Fibroblast of peridontal ligament (primary cell): ENCODE data around the gene SKIC2.
"Not testable (repeated sequence)": the region's sequence is repeated elsewhere in the genome, so short reads cannot be mapped to it uniquely, and the experiment has no call there.

Source experiments
- DNase-seq: peaks from one replicate; pipeline ENCODE4 v3.0.0-alpha.2; 2010; ENCODE audit errors: extremely low read depth

The SKIC2 gene

DNA sequence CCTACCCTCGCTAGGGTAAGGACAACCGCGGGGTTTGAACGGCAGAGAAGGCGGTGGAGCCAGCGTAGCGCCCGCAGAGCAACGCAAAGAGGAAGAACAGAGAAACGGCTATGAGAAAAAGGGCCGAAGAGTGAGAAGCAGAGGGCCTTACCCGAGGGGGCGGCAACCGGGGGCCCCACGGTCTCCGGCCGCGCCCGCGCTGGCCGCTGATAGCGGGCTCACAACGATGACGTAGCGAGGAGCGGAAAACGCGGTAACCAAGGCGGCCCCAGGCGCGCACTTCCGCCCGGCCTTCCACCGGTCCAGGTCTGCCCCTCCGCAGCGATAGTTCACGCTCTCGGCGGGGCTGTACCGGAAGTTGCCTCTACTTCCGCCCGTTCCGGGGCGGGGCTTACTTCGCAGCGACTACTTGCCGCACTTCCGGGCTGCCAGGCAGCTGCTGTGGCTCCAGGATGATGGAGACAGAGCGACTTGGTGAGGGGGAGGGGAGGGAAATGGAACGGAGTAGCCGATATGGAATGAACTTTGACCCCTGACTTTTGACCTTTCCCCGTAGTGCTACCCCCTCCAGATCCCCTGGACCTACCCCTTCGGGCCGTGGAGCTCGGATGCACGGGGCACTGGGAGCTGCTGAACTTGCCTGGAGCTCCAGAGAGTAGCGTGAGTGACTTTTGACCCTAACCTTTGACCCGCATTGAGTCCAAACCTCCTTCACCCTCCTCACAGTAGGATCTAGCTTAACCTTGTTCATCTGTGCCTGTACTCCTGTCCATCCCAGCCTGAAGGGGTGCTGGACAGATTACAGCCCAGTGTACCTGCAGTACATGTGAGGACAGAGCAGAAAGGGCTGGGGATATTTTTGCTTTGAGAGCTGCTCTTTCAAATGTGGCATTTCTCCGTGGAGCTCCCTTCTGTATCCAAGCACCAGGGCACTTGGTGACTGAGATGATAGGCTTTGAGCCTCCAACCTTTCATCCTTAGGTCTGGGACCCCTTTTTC, at the start of gene SKIC2, which contains the start of gene NELFE:
Gene SKIC2 (plus strand): TSS at position 435 of the 999 bp plus-strand sequence. CDS start 18 bp downstream, at position 453.
Gene NELFE (minus strand): TSS at position 231 of the 999 bp plus-strand sequence. CDS start 525 bp downstream, outside the sequence.
- DNase-seq, result peak; percentile 95

GRCh38 chr6:31909298-31909697, 49.7 kb upstream of the SKIC2 start:
- not testable (repeated sequence) for DNase-seq

GRCh38 chr6:31911826-31912585, 47.0 kb upstream of the SKIC2 start:
- peak; percentile 25 for DNase-seq

- no peak for DNase-seq
Observed at GRCh38 chr6:31915351-31915750, 43.6 kb upstream of the SKIC2 start.

DNA sequence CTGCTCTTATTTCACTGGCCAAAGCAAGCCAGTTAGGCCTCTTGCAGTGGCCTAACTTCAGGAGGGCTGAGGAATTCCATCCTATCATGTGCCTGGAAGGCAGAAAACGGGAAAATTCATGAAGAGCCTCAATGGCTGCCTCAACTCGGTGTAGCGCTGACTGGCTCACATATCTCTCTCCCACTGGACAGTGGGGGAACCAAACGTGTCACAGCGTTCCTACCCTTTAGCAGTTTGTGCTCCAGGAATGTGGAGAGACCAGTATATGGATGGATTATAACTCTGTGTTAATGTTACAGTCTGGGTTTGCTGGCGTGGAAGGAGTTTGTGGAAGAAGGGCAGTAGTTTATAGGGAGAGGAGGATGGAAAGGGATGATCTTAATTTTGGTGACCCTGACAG, 43.2 kb upstream of the SKIC2 start:
- DNase-seq, result no peak

GRCh38 chr6:31918069-31918720, 40.8 kb upstream of the SKIC2 start:
- no peak for DNase-seq

- DNase-seq, result no peak
Observed at GRCh38 chr6:31919624-31920303, 39.2 kb upstream of the SKIC2 start.

DNA sequence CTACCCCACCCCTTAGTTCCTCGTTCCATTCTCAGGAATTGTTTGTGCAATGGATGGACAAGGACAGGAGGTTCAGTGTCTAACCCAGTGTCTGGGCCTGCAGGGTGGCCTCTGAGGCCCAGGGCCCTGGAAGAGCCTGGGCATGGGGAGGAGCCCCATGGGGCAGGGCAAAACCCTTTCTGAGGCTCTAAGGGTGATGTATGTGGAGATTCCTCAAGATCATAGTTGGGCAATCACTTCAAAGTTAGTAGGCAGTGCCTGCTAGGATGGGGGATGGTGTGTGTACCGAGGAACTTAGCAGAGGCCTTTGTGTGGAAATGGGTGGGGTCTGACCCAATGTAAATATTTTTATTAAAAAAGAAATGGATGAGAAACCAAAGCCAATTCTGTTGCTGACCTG, 38.2 kb upstream of the SKIC2 start:
- no peak for DNase-seq

GRCh38 chr6:31922942-31923341, 36.0 kb upstream of the SKIC2 start:
- DNase-seq, result no peak

- DNase-seq, result no peak
Observed at GRCh38 chr6:31927242-31927862, 31.6 kb upstream of the SKIC2 start, which contains the start of gene C2. TSS of gene C2 (plus strand) at chr6:31927717. CDS start at chr6:31927753, 36 bp downstream.

- DNase-seq, result no peak
Observed at GRCh38 chr6:31927863-31928671, 30.9 kb upstream of the SKIC2 start.

- DNase-seq, result no peak
Observed at GRCh38 chr6:31928672-31928939, 30.4 kb upstream of the SKIC2 start.

GRCh38 chr6:31930962-31931361, 28.0 kb upstream of the SKIC2 start:
- no peak for DNase-seq

GRCh38 chr6:31932137-31932536, 26.8 kb upstream of the SKIC2 start:
- DNase-seq, result not testable (repeated sequence)

DNA sequence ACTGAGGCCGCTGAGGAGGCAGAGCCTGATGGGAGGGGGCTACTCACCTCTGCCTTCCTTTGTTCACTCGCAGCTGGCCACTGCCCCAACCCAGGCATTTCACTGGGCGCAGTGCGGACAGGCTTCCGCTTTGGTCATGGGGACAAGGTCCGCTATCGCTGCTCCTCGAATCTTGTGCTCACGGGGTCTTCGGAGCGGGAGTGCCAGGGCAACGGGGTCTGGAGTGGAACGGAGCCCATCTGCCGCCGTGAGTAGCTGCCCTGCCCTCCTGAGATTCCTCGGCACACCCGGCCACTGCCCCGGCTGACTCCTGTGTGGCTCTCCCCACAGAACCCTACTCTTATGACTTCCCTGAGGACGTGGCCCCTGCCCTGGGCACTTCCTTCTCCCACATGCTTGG, 25.4 kb upstream of the SKIC2 start:
- DNase-seq, result no peak

DNA sequence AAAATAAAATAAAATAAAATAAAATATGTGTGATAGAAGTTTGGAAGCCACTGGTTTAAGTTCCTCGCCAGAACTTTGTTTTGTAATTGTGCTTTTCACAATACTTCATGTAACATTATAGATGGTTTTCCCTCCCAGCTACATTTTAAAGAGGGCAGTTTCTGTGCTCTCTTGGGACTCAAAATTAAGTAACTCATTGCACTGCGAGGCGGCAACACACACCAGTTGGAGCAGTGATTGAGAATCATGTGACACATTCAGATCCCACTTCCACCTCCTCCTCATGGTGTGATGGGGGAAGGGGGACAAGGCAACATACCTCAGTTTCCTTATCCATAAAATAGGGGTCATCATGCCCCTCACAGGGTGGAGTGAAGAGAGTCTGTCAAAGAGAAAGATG, 24.0 kb upstream of the SKIC2 start:
- DNase-seq, result no peak

DNA sequence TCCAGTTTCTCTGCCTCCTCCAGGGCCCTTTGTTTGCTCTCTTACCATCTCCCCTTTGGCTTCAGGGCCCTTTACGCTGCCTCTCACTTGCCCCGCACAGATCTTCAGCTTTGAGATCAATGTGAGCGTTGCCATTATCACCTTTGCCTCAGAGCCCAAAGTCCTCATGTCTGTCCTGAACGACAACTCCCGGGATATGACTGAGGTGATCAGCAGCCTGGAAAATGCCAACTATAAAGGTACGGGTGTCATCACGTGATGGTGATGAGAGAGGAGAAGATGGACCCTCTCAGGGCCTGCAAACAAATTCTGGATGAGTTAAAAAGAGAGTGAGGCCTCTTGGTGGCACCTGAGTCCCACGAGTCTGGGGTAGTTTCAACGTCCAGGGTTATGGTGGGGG, 23.2 kb upstream of the SKIC2 start:
- no peak for DNase-seq

DNA sequence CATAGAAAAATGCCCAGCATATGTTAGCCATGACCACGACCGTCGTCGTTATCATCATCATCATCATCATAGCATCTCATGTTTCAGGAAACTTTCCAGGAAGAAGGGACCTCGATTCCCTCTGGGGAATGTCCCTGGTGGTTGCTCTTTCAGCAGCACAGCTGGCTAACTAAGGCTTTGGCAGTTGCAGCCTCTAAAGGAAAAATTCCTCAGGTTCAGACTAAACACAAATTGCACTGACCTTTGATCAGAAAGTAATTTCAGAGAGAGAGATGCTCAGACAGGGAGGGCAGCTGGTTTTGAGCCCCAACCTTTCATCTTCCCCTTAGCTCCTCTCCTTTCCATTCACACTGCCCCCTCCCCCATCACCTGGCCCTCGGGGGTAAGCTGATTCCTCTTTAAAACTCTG, 18.7 kb upstream of the SKIC2 start:
- peak; percentile 32 for DNase-seq

DNA sequence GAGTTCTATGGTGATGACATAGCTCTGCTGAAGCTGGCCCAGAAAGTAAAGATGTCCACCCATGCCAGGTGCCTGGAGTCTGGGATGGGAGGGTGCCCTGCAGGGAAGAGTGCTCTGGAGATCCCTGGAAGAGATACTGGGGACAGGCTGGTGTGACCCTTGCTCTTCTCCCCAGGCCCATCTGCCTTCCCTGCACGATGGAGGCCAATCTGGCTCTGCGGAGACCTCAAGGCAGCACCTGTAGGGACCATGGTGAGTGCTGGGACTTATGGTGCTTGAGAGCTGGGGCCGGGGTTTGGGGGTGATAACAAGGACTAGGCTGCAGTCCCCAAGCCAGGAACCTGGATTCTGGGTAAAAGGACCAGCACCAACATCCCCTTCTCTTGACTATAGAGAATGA, 15.2 kb upstream of the SKIC2 start:
- no peak for DNase-seq

- no peak for DNase-seq
Observed at GRCh38 chr6:31945154-31945506, 13.8 kb upstream of the SKIC2 start.
